ENCODE results near the gene TMCC3. TPM values are rescaled to one million over a fixed set of nuclear protein-coding genes. Genes with fewer than 3 reads are reported as not detected.

Gene TMCC3
- total and polyA plus RNA-seq, 9 of the 15 experiments (the other 6 are each of a cell fraction or from before 2014, with no cell fraction given) = not detected

GRCh38 chr12:94687891-94688290 lies 37.5 kb upstream of the TMCC3 start (continued):
- no peak for TF ChIP-seq E2F5 (CRISPR knock-in tag; IDR thresholded peaks at IDR 0.05)
- TF ChIP-seq BMI1 (IDR thresholded peaks at IDR 0.05; ENCODE audit: low read length) = no peak
- TF ChIP-seq RNF2 (IDR thresholded peaks at IDR 0.05) = no peak
- no peak for TF ChIP-seq DPF2 (IDR thresholded peaks at IDR 0.05)
- TF ChIP-seq KDM1A (IDR thresholded peaks at IDR 0.05) = no peak
- no peak for TF ChIP-seq TSC22D4 (tag; IDR thresholded peaks at IDR 0.05)

GRCh38 chr12:94686834-94687628 lies 36.7 kb upstream of the TMCC3 start:
- ChIA-PET POLR2A (no interaction called here), CTCF (ENCODE audit: low intra/inter-chr PET ratio) (no interaction called here)
- Histone ChIP-seq H3K9me3 (replicated peaks; ENCODE audit: control insufficient read depth, insufficient read depth, low read depth, low read length) (no peaks in the 10 kb centered on the region), H3K27ac (ENCODE audit: extremely low read depth, low read depth, low read length) (no peak overlapping the region), H3K36me3 (ENCODE audit: control insufficient read depth, insufficient read depth, low read length) (no peaks in the 10 kb centered on the region), H3K4me2 (ENCODE audit: insufficient read depth, low read length) (no peak overlapping the region), H3K79me2 (ENCODE audit: control insufficient read depth, insufficient read depth, low read length) (no peaks in the 10 kb centered on the region), H3K4me1 (replicated peaks in 1 of 2; ENCODE audit: control insufficient read depth in 2 of 2, insufficient read depth in 2 of 2, low read length in 2 of 2) (no peaks in the 10 kb centered on the region), H3K9me1 (ENCODE audit: control insufficient read depth, insufficient read depth, low read length) (no peaks in the 10 kb centered on the region), H2AFZ (ENCODE audit: low read depth, low read length) (no peak overlapping the region), H3K27me3 (ENCODE audit: control insufficient read depth in 2 of 2, insufficient read depth in 2 of 2, low read length in 2 of 2) (peaks cover 15 to 19% of the 10 kb centered on the region in 2 experiments; a peak in 3 of 5 replicates), H3K4me3 (no peak overlapping the region), H3K9ac (ENCODE audit: insufficient read depth in 1 of 2, low read depth in 2 of 2, low read length in 2 of 2) (no peak overlapping the region), H4K20me1 (replicated peaks; ENCODE audit: control insufficient read depth, insufficient read depth, low read length) (no peaks in the 10 kb centered on the region)
- FAIRE-seq (no peak), DNase-seq (ENCODE audit: extremely low read depth in 1 of 4, low spot score in 3 of 4) (no peak), ATAC-seq (no peak)
- BruUV-seq (replicated peaks) = no TSS peak
- in situ Hi-C loops (cut with MboI) (no loop called here), intact Hi-C loops (cut with micrococcal nuclease) (no loop called here)
- TF ChIP-seq ZNF384 (IDR thresholded peaks at IDR 0.05; ENCODE audit: low read depth, low read length) (no peak), ZNF263 (CRISPR knock-in tag; IDR thresholded peaks at IDR 0.05; ENCODE audit: borderline replicate concordance) (no peak), SRSF1 (IDR thresholded peaks at IDR 0.05; ENCODE audit: low read depth, low read length) (no peak)
- WGBS (ENCODE audit: insufficient coverage, low coverage, missing lambda C conversion rate) = 0% methylated on average over 6 of the region's 6 CpGs

Data from K562 (cell line).